GM21390 (cell line): ENCODE results near the gene COLEC12.

Source experiments
- ATAC-seq: cut with Tn5 transposase; IDR thresholded peaks from one replicate; pipeline ENCODE4 v1.9.1; 2021; ENCODE audit not compliant: unreplicated experiment

COLEC12 gene

DNA sequence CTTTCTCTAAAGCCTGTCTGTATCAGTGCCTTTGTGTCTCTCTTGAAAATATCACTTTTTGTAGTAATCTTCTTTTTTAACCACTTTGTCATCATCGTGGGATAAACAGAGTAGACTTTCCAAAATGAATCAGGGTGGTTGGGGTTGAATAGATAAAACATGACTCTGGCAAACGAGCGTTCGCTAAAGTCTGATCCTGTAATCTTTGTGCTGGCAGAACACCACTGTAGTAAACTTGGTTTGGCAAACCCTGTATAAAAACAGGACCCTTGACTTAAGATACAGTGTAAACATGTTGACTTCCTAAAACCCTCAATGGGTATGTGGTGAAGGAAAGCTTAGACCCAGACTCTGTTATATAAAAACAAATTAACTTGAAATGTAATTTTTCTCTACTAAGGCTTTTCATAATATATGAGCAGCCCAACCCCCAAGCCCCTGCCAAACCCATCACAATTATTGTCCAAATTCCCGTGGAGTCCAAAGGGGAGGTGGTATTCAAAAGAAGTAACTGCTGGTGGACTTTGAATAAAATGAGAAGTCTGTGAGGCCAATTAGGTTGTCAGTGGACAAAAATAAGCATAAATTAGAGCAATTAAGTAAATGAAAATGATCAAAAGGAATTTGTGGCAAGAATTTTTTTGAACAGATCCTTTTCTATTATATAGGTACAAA is 52.2 kb downstream of the COLEC12 start:
- no peak for ATAC-seq

DNA sequence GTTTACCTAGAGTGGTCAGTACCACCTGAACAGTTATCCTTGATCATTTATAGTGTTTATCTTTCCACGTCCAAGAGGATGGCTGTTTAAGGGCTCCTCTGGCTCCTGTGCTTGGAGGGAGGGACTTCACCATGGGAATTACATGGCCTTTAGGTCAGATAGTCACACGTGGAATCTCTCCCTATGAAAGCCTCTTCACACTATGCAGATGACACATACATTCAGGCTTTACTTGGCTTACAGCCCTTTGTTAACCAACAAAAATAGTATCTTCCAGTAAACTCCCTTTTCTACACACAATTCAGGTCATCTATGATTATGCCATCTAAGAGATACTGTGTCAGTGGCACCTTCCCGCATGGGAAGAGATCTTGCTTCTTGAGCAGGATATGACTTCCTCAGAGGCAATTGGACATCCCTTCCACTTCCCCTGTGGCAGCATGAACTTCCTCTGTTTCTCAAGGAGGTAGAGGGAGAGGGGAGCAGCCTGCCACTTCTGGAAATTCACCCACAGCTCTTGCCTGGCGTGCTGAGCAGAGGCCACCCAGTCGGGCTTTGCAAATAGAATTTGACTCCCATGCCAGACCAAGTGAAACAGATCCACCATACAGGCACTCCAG is 53.5 kb downstream of the COLEC12 start:
- no peak for ATAC-seq

DNA sequence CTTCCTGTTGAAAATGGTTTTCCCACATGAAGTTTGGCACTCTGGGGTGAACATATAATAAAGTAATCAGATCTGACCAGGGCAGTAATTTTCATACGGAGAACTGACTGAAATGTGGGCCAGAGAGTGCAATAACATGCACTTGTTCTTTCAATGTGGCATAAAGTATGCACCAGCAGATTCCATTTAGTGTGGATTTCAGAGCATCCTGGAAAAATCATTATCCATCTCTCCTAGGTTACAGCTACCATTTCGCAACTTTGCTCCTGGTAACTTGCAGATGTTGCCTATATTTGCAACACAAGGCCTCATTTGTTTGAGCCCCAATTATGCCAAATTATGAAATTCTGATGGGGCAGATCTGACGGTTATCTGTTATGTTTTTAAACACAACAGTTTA is 55.4 kb downstream of the COLEC12 start:
- no peak for ATAC-seq

GRCh38 chr18:438571-438970 is 61.9 kb downstream of the COLEC12 start:
- ATAC-seq = no peak

DNA sequence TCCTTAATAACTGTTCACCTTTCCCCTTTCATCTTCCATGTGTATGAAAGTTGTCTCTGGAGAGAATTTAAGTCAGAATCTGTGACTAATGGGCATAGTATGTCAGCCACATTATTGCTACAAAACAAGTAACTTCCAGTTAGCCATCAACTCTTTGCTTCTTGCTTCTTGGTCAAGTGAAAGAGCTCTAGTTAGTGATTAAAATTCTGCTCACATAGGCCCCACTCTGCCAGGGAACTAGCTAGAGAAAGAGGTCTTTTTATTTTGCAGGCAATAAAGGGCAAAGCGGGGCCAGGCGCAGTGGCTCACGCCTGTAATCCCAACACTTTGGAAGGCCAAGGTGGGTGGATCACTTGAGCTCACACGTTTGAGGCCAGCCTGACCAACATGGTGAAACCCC is 64.6 kb downstream of the COLEC12 start:
- no peak for ATAC-seq

DNA sequence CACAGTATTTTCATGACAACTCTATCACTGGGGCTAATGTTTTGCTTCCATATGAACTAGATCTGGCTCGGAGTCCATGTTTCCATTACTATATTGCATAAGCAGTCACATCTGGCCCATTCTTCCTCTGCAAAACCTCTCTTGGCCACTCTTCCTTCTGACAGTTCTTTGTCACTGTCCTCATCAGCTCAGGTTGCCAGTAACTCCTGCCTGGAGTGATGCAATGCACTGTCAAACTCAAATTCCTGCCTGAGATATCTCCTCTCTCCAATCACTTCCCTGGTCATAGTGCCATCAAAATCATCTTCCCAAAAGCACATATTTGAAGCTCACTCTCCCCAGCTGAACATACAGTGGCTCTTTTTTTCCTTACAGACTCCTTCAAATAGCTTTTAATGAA is 66.1 kb downstream of the COLEC12 start:
- no peak for ATAC-seq

GRCh38 chr18:433960-434359 is 66.5 kb downstream of the COLEC12 start:
- no peak for ATAC-seq

- no peak for ATAC-seq
Observed at GRCh38 chr18:433298-433697, 67.2 kb downstream of the COLEC12 start.

DNA sequence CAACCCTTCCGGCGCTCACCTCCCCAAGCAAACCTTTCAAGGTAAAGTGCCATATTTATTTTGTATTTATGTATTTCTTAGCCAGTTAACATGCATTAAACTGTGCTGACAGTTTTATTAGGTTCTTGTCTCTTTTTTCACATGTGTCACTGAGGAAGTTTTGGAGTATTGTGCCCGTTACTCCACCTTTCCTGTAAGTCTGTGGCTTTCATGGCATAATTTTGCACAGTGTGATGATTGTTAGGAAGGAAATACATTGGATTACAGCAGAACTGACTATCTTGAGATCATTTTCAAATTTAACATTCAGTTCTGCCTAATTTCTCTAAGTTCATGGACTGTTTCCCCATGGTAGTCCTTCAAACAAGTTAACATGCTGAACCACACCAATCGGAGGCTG is 67.7 kb downstream of the COLEC12 start:
- no peak for ATAC-seq

- ATAC-seq = no peak
Observed at GRCh38 chr18:429030-429429, 71.5 kb downstream of the COLEC12 start.

- no peak for ATAC-seq
Observed at GRCh38 chr18:427005-427404, 73.5 kb downstream of the COLEC12 start.

DNA sequence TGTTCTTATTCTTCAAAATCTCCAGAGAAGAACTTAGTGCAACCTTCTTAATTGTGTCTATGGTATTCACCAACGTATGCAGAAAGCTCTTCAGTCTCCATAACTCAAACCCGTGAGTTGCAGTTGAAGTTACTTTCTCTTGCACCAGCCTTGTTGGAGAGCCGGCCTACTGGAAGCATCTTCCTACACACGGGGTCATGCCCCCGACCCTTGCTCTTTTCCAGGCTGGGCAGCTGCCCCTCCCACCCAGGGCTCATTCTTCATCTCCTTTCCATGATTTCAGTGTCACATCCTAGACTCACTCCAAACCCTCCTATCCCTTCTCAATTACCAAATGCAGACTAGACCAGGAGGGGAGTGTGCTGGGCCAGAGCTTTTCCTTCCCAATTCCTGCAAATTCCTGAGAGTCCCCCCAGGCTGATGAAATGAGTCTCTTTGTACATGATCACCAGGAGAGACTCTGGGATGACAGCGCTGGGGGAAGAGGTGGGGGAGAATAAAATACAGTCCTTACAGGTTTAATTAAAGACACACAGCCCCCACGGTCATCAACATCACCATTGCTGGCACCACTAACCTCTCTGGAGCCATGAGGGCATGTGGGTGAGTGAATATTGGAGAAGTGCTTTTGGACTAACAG is 75.3 kb downstream of the COLEC12 start:
- no peak for ATAC-seq

- ATAC-seq = no peak
Observed at GRCh38 chr18:424668-425067, 75.8 kb downstream of the COLEC12 start.

- ATAC-seq = no peak
Observed at GRCh38 chr18:424071-424661, 76.3 kb downstream of the COLEC12 start.

DNA sequence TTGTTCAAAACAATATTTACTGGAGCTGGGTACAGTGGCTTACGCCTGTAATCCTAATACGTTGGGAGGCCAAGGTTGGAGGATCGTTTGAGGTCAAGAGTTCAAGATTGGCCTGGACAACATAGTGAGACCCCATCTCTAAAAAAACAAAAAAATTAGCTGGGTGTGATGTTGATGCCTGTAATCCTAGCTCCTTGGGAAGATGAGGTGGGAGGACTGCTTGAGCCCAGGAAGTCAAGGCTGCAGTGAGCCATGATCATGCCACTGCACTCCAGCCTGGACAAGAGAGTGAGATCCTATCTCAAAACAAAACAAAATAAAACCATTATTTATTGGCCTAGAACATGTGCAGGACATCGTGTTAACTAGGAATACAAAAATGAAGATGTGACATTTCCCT is 77.5 kb downstream of the COLEC12 start:
- ATAC-seq = no peak

DNA sequence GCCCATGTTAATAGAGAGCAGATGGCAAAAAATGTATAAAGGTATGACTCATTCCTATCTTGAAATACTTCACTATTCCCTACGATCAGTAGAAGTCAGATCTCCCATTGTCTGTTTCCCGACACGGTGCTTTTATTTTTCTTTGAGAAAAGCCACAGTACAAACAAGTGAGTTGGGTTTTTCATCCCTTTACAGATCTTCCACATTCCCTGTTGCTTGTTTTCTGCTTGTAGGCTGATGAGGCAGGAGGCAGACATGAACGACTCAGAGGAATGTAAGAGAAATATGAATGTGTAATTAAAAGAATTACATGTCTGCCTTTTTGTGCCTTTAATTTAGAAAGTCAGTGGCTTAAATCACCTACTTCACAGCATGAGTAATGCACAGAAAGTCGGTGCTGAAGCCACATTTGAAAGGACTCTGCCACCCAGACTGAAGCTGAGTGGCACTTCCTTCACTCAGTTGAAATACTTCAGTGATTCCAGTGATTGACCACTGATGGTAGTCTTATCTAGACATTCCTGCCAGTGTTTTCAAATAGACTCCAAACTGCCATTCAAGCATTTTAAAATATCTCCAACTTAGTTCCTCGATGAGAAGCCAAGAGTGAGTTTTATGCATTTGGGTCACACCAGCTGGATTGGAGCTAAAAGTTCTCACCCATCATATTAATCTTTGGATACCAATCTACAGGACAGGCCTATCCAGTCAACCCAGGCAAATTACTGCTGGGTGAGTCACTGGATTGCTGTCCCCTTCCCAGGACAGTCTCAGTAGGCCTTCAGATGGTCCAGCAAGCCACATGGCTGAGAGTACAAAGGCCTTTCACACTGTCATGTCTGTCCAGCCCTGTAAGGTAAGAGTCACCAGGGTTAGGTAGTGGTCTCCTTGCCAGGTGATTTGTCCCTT is 79.0 kb downstream of the COLEC12 start:
- ATAC-seq = no peak

DNA sequence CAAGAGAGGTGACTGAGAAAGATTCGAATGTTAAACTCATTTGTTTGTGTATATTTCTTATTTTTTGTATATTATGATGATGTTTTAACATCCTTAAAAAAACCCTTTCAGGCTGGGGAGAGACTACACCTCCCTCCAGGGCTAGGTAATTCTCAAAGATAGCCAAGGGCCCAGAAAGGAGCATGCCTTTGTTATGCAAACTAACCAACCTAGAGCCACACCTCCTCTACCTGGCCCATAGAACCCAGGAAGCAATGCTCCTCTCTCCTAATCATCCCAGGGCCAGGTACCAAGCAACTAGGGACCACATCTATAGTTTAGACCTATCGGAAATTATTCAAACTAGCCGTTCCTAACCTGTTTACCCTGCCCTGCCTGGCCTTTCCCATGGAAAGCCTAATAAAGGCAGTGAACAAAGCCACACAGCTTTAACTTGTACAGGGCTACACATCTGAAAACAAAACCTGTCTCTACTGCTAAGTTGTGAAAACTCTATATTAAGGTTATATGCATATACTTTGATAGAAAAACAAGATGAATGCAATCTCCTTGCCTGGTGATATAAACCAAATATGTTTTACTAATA is 79.7 kb downstream of the COLEC12 start:
- ATAC-seq = no peak

GRCh38 chr18:419541-420175 is 80.8 kb downstream of the COLEC12 start:
- no peak for ATAC-seq

- no peak for ATAC-seq
Observed at GRCh38 chr18:417495-417894, 83.0 kb downstream of the COLEC12 start.

- no peak for ATAC-seq
Observed at GRCh38 chr18:416930-417329, 83.6 kb downstream of the COLEC12 start.
